ENCODE measurements around the gene P2RY2. TPM values are rescaled to one million over a fixed set of nuclear protein-coding genes. Genes with fewer than 3 reads are reported as not detected.
"Not testable (repeated sequence)": the region's sequence is repeated elsewhere in the genome, so short reads cannot be mapped to it uniquely, and the experiment has no call there.

P2RY2 gene
- total RNA-seq, 1 donor from 2014 or later: 19.7 TPM

- intact Hi-C loops (cut with micrococcal nuclease): no loop called here
- no peak for ATAC-seq
- DNase-seq: no peak
These were observed 52.2 kb downstream of the P2RY2 start for GRCh38 chr11:73270016-73270854.

- intact Hi-C loops (cut with micrococcal nuclease): no loop called here
- ATAC-seq (no peak), DNase-seq (no peak)
These were observed 52.9 kb downstream of the P2RY2 start for GRCh38 chr11:73270855-73271477.

- intact Hi-C loops (cut with micrococcal nuclease); ATAC-seq; DNase-seq: not testable (repeated sequence)
These were observed 53.4 kb downstream of the P2RY2 start for GRCh38 chr11:73271478-73271865.

GRCh38 chr11:73271936-73272679 is 54.0 kb downstream of the P2RY2 start, which contains the start of gene P2RY6:
Gene P2RY6, plus strand, starts transcription at chr11:73272338. Its CDS starts 24,181 bp downstream, at chr11:73296519.
- DNase-seq (no peak), ATAC-seq (peak; percentile 66)
- intact Hi-C loops (cut with micrococcal nuclease): no loop called here

GRCh38 chr11:73272680-73273038 is 54.6 kb downstream of the P2RY2 start:
- ATAC-seq: no peak
- intact Hi-C loops (cut with micrococcal nuclease): no loop called here
- no peak for DNase-seq

- intact Hi-C loops (cut with micrococcal nuclease): no loop called here
- ATAC-seq: peak; percentile 34
- DNase-seq: no peak
These were observed 55.3 kb downstream of the P2RY2 start for GRCh38 chr11:73273222-73273895.

- DNase-seq; ATAC-seq; intact Hi-C loops (cut with micrococcal nuclease): not testable (repeated sequence)
These were observed 56.1 kb downstream of the P2RY2 start for GRCh38 chr11:73274191-73274590.

GRCh38 chr11:73274722-73275380 is 56.8 kb downstream of the P2RY2 start:
- ATAC-seq (no peak), DNase-seq (no peak)
- intact Hi-C loops (cut with micrococcal nuclease): no loop called here

- intact Hi-C loops (cut with micrococcal nuclease): no loop called here
- no peak for DNase-seq
- no peak for ATAC-seq
These were observed 57.3 kb downstream of the P2RY2 start for GRCh38 chr11:73275381-73275750.

- ATAC-seq (no peak), DNase-seq (no peak)
These were observed 59.4 kb downstream of the P2RY2 start for GRCh38 chr11:73277467-73277866.

GRCh38 chr11:73280626-73281025 is 62.5 kb downstream of the P2RY2 start:
- DNase-seq: no peak
- ATAC-seq: peak; percentile 75
- intact Hi-C loops (cut with micrococcal nuclease): no loop called here

More at GRCh38 chr11:73277467-73277866, 59.4 kb downstream of the P2RY2 start:
- intact Hi-C loops (cut with micrococcal nuclease): no loop called here

GRCh38 chr11:73281201-73281741 is 63.2 kb downstream of the P2RY2 start:
- intact Hi-C loops (cut with micrococcal nuclease): no loop called here
- ATAC-seq (peak; percentile 76), DNase-seq (no peak)

GRCh38 chr11:73281796-73282660 is 63.9 kb downstream of the P2RY2 start:
- ATAC-seq (no peak), DNase-seq (no peak)
- intact Hi-C loops (cut with micrococcal nuclease): no loop called here

- ATAC-seq (no peak), DNase-seq (no peak)
- intact Hi-C loops (cut with micrococcal nuclease): no loop called here
These were observed 65.4 kb downstream of the P2RY2 start for GRCh38 chr11:73283276-73284000.

GRCh38 chr11:73284106-73284505 is 66.0 kb downstream of the P2RY2 start:
- DNase-seq (no peak), ATAC-seq (no peak)
- intact Hi-C loops (cut with micrococcal nuclease): no loop called here

GRCh38 chr11:73285721-73286120 is 67.6 kb downstream of the P2RY2 start:
- intact Hi-C loops (cut with micrococcal nuclease): no loop called here
- DNase-seq (no peak), ATAC-seq (no peak)
